DND-41 (cell line): ENCODE data around the gene COG3.

Experiments
- CTCF ChIP-seq: IDR thresholded peaks from 2 replicates; pipeline ENCODE4 v1.5.1; 2012; ENCODE audit warnings: borderline replicate concordance, low read length, moderate library complexity, mild to moderate bottlenecking; ENCODE audit not compliant: poor library complexity, severe bottlenecking; ENCODE audit errors: extremely low read depth
- EZH2 ChIP-seq: IDR thresholded peaks from 3 replicates; pipeline ENCODE4 v1.6.1; 2012; ENCODE audit warnings: borderline replicate concordance, low read depth, mild to moderate bottlenecking, moderate library complexity, low read length, inconsistent platforms; ENCODE audit not compliant: severe bottlenecking

DNA sequence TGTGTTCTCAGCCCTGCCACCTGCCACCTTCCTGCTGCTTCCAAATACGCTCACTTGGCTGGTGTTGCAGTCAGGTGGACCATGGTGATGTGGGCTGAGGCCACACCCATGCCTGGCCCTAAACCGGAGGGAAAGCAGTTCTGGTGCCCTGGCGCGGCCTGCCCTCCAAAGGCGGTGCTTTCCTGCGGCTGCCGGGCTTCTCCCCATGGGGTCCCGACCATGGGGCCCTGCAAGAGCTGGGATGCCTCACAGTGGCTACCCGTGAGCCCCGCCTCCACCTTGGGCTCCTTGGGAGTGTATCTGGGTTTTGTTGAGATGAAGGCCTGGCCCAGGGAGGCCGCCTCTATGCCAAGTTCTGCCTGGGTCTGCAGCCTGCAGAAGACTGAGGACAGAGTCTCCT is 77.1 kb downstream of the COG3 start:
- TF ChIP-seq CTCF (no peak), EZH2 (no peak)
